H9 (cell line): ENCODE results near the gene GDPGP1. TPM values are rescaled to one million over a fixed set of nuclear protein-coding genes. Genes with fewer than 3 reads are reported as not detected.
"Not testable (repeated sequence)": the region's sequence is repeated elsewhere in the genome, so short reads cannot be mapped to it uniquely, and the experiment has no call there.

ENCODE experiments used
- DNase-seq: peaks from one replicate; pipeline ENCODE4 v3.0.0-alpha.2; 2017
- H2AFZ ChIP-seq: one replicate; pipeline ENCODE4 v1.6.1; 2013; ENCODE audit warnings: mild to moderate bottlenecking, low read length, control low read depth, moderate library complexity
- H2AK5ac ChIP-seq: 2 replicates; pipeline ENCODE4 v1.6.1; 2013; ENCODE audit warnings: low read length, control low read depth, mixed read lengths; ENCODE audit not compliant: insufficient read length
- H2BK120ac ChIP-seq: one replicate; pipeline ENCODE4 v1.6.1; 2013; ENCODE audit warnings: low read depth, mild to moderate bottlenecking, low read length, control low read depth, inconsistent platforms; ENCODE audit not compliant: poor library complexity, severe bottlenecking
- H2BK12ac ChIP-seq: 2 replicates; pipeline ENCODE4 v1.6.1; 2013; ENCODE audit warnings: low read length, control low read depth, mixed read lengths, low read depth; ENCODE audit not compliant: insufficient read length
- H2BK15ac ChIP-seq: 2 replicates; pipeline ENCODE4 v1.6.1; 2013; ENCODE audit warnings: low read depth, low read length, control low read depth
- H2BK20ac ChIP-seq: one replicate; pipeline ENCODE4 v1.6.1; 2013; ENCODE audit warnings: low read depth, mild to moderate bottlenecking, low read length, control low read depth, inconsistent platforms; ENCODE audit not compliant: poor library complexity, severe bottlenecking
- H2BK5ac ChIP-seq: 2 replicates; pipeline ENCODE4 v1.6.1; 2013; ENCODE audit warnings: low read length, control low read depth, mixed read lengths; ENCODE audit not compliant: insufficient read length
- H3K14ac ChIP-seq: 2 replicates; pipeline ENCODE4 v1.6.1; 2013; ENCODE audit warnings: low read length, control low read depth; ENCODE audit not compliant: insufficient read depth
- H3K18ac ChIP-seq: 2 replicates; pipeline ENCODE4 v1.6.1; 2013; ENCODE audit warnings: low read depth, mild to moderate bottlenecking, mixed read lengths, low read length, control low read depth; ENCODE audit not compliant: insufficient read length
- H3K23ac ChIP-seq: 2 replicates; pipeline ENCODE4 v1.6.1; 2013; ENCODE audit warnings: low read length, control low read depth, mixed read lengths, low read depth; ENCODE audit not compliant: insufficient read length
- H3K23me2 ChIP-seq: 2 replicates; pipeline ENCODE4 v1.6.1; 2013; ENCODE audit warnings: low read depth, mild to moderate bottlenecking, mixed read lengths, low read length, control low read depth; ENCODE audit not compliant: insufficient read length, poor library complexity, severe bottlenecking
- H3K27ac ChIP-seq: 2 replicates; pipeline ENCODE4 v1.5.1; 2013; ENCODE audit warnings: low read length, control low read depth, mixed read lengths, low read depth; ENCODE audit not compliant: insufficient read length
- H3K27me3 ChIP-seq: 2 replicates; pipeline ENCODE4 v1.6.1; 2013; ENCODE audit warnings: low read length, control low read depth, inconsistent platforms; ENCODE audit not compliant: insufficient read depth
- H3K4ac ChIP-seq: 2 replicates; pipeline ENCODE4 v1.6.1; 2013; ENCODE audit warnings: low read depth, mild to moderate bottlenecking, control low read depth, inconsistent platforms, low read length, moderate library complexity
- H3K4me1 ChIP-seq: 2 replicates; pipeline ENCODE4 v1.6.1; 2013; ENCODE audit warnings: low read length, control low read depth, inconsistent platforms; ENCODE audit not compliant: insufficient read depth
- H3K4me2 ChIP-seq: 2 replicates; pipeline ENCODE4 v1.6.1; 2013; ENCODE audit warnings: low read length, control low read depth, mixed read lengths; ENCODE audit not compliant: insufficient read length, insufficient read depth
- H3K56ac ChIP-seq: 2 replicates; pipeline ENCODE4 v1.6.1; 2013; ENCODE audit warnings: low read depth, mild to moderate bottlenecking, mixed read lengths, low read length, control low read depth; ENCODE audit not compliant: insufficient read length
- H3K79me1 ChIP-seq: 2 replicates; pipeline ENCODE4 v1.6.1; 2013; ENCODE audit warnings: low read depth, mild to moderate bottlenecking, moderate library complexity, low read length, control low read depth, inconsistent platforms; ENCODE audit not compliant: insufficient read depth, poor library complexity, severe bottlenecking
- H3K79me2 ChIP-seq: 2 replicates; pipeline ENCODE4 v1.6.1; 2013; ENCODE audit warnings: low read length, control low read depth, inconsistent platforms; ENCODE audit not compliant: insufficient read depth
- H3K9ac ChIP-seq: 2 replicates; pipeline ENCODE4 v1.6.1; 2013; ENCODE audit warnings: low read length, control low read depth, mixed read lengths; ENCODE audit not compliant: insufficient read length; ENCODE audit errors: extremely low read depth
- H3K9me3 ChIP-seq: one replicate; pipeline ENCODE4 v1.6.1; 2013; ENCODE audit warnings: low read depth, low read length, inconsistent platforms; ENCODE audit not compliant: control insufficient read depth
- H3T11ph ChIP-seq: one replicate; pipeline ENCODE4 v1.6.1; 2013; ENCODE audit warnings: mild to moderate bottlenecking, low read length, control low read depth, inconsistent platforms
- H4K20me1 ChIP-seq: one replicate; pipeline ENCODE4 v1.6.1; 2013; ENCODE audit not compliant: control insufficient read depth, insufficient read length, insufficient read depth
- H4K5ac ChIP-seq: 2 replicates; pipeline ENCODE4 v1.6.1; 2013; ENCODE audit warnings: low read depth, mild to moderate bottlenecking, mixed read lengths, low read length, control low read depth; ENCODE audit not compliant: insufficient read length
- H4K8ac ChIP-seq: replicated peaks from 2 replicates; pipeline ENCODE4 v1.6.1; 2013; ENCODE audit warnings: low read length, control low read depth, mixed read lengths, low read depth; ENCODE audit not compliant: insufficient read length
- H4K91ac ChIP-seq: 2 replicates; pipeline ENCODE4 v1.6.1; 2013; ENCODE audit warnings: low read depth, mild to moderate bottlenecking, moderate library complexity, mixed read lengths, low read length, control low read depth; ENCODE audit not compliant: insufficient read length
- H3K27ac Mint-ChIP-seq, 3 experiments: 2 replicates in 2 of 3; 3 replicates in 1 of 3; pipeline ENCODE4 v1.8.0; 2020 to 2021; ENCODE audit warnings: mixed read lengths in 3 of 3, mild to moderate bottlenecking in 1 of 3, moderate library complexity in 1 of 3
- H3K27me3 Mint-ChIP-seq: 2 replicates; pipeline ENCODE4 v1.8.0; 2021; ENCODE audit warnings: low read depth, mild to moderate bottlenecking, moderate library complexity, mixed read lengths
- H3K36me3 Mint-ChIP-seq, 3 experiments: 2 replicates in 2 of 3; 3 replicates in 1 of 3; pipeline ENCODE4 v1.8.0; 2020 to 2021; ENCODE audit warnings: low read depth in 3 of 3, mixed read lengths in 3 of 3; ENCODE audit not compliant: insufficient read depth in 1 of 3
- H3K4me1 Mint-ChIP-seq, 2 experiments: 2 replicates each; pipeline ENCODE4 v1.8.0; 2020; ENCODE audit warnings: mixed read lengths in 2 of 2
- H3K4me3 Mint-ChIP-seq, 2 experiments: 2 replicates in 1 of 2; 3 replicates in 1 of 2; pipeline ENCODE4 v1.8.0; 2020 to 2021; ENCODE audit warnings: mild to moderate bottlenecking in 2 of 2, mixed read lengths in 2 of 2, moderate library complexity in 1 of 2
- H3K9me3 Mint-ChIP-seq, 2 experiments: 2 replicates in 1 of 2; 3 replicates in 1 of 2; pipeline ENCODE4 v1.8.0; 2020; ENCODE audit warnings: mild to moderate bottlenecking in 2 of 2, mixed read lengths in 2 of 2, moderate library complexity in 1 of 2
- WGBS: extraction: QIAGEN DNeasy Blood & Tissue Kit; methylation state at CpG from one replicate; pipeline ENCODE4 v1.1.7; 2013; ENCODE audit warnings: missing lambda C conversion rate, low lambda C conversion rate, mixed read lengths; ENCODE audit not compliant: insufficient read length; ENCODE audit errors: extremely low coverage; 5-methylcytosine and 5-hydroxymethylcytosine counted together
- total RNA-seq: library from RNA; stranded (reverse); gene quantifications from 2 replicates; pipeline ENCODE4 v1.2.1, GENCODE V29; 2021

GDPGP1 gene
- total RNA-seq, 1 experiment from 2014 or later: 6.7 TPM

- not testable (repeated sequence) for H4K91ac ChIP-seq, H3K56ac ChIP-seq, H3K36me3 Mint-ChIP-seq, H3K4me2 ChIP-seq, H2BK5ac ChIP-seq, H4K20me1 ChIP-seq, H2BK120ac ChIP-seq, H3K27me3 ChIP-seq, H3K79me1 ChIP-seq, H3K27ac ChIP-seq, H2BK15ac ChIP-seq, H4K5ac ChIP-seq, H3K79me2 ChIP-seq, H3T11ph ChIP-seq, DNase-seq, H3K23me2 ChIP-seq, H2AK5ac ChIP-seq, H3K9me3 ChIP-seq, H3K14ac ChIP-seq, H3K18ac ChIP-seq, H2BK20ac ChIP-seq, H3K4me1 Mint-ChIP-seq, H3K27me3 Mint-ChIP-seq, H3K4ac ChIP-seq, H2AFZ ChIP-seq, H3K9ac ChIP-seq, H4K8ac ChIP-seq, H3K4me1 ChIP-seq, H3K9me3 Mint-ChIP-seq, H2BK12ac ChIP-seq, H3K23ac ChIP-seq, H3K4me3 Mint-ChIP-seq, H3K27ac Mint-ChIP-seq
- no CpG with 5 or more reads among the region's 5 CpGs for WGBS
Measured at GRCh38 chr15:90280743-90281142, 46.7 kb downstream of the GDPGP1 start.

GRCh38 chr15:90281637-90282036 lies 47.6 kb downstream of the GDPGP1 start:
- H4K20me1 ChIP-seq, H2BK15ac ChIP-seq, H3K27me3 Mint-ChIP-seq, H3K4ac ChIP-seq, H3K14ac ChIP-seq, H2BK120ac ChIP-seq, H2BK12ac ChIP-seq, H3K18ac ChIP-seq, H2AK5ac ChIP-seq, H3K27ac Mint-ChIP-seq, H3K36me3 Mint-ChIP-seq, H3K4me3 Mint-ChIP-seq, H3K4me2 ChIP-seq, H3K9me3 ChIP-seq, H3K27me3 ChIP-seq, H2BK20ac ChIP-seq, H2AFZ ChIP-seq, H3K23me2 ChIP-seq, H3K27ac ChIP-seq, H3K4me1 Mint-ChIP-seq, H3K79me1 ChIP-seq, H3K4me1 ChIP-seq, H2BK5ac ChIP-seq, DNase-seq, H3K23ac ChIP-seq, H3K56ac ChIP-seq, H4K91ac ChIP-seq, H3K79me2 ChIP-seq, H4K5ac ChIP-seq, H4K8ac ChIP-seq, H3T11ph ChIP-seq, H3K9ac ChIP-seq, H3K9me3 Mint-ChIP-seq: not testable (repeated sequence)
- WGBS: no CpG with 5 or more reads among the region's 6 CpGs
